Epithelial cell of proximal tubule (primary cell): ENCODE measurements around the gene NMS. TPM values are rescaled to one million over a fixed set of nuclear protein-coding genes. Genes with fewer than 3 reads are reported as not detected.

Source experiments
- DNase-seq: peaks from one replicate; pipeline ENCODE4 v3.0.0-alpha.2; 2011; ENCODE audit warnings: low read depth
- H3K4me3 ChIP-seq: 2 replicates; pipeline ENCODE4 v1.5.1; 2011; ENCODE audit warnings: low read depth, mild to moderate bottlenecking, low read length
- CTCF ChIP-seq: conservative IDR thresholded peaks from 2 replicates; pipeline ENCODE4 v1.5.1; 2012; ENCODE audit warnings: low read depth, mild to moderate bottlenecking, low read length
- total RNA-seq: library from RNA; depleted of rRNA; stranded (reverse); fragments of >200 nt; gene quantifications from 2 replicates; pipeline ENCODE4 v1.2.3, GENCODE V29; 2015

NMS gene
- total RNA-seq, 1 donor from 2014 or later, result not detected

- no peak for DNase-seq
- TF ChIP-seq CTCF, result no peak
- no peak overlapping the region for H3K4me3 ChIP-seq
Measured at GRCh38 chr2:100513650-100514049, 43.4 kb downstream of the NMS start.

- TF ChIP-seq CTCF, result no peak
- no peak for DNase-seq
- no peak overlapping the region for H3K4me3 ChIP-seq
Measured at GRCh38 chr2:100517556-100517955, 47.3 kb downstream of the NMS start.

GRCh38 chr2:100518801-100519200 lies 48.5 kb downstream of the NMS start:
- DNase-seq, result no peak
- no peak for TF ChIP-seq CTCF
- H3K4me3 ChIP-seq, result no peak overlapping the region

GRCh38 chr2:100520224-100520623 lies 49.9 kb downstream of the NMS start:
- TF ChIP-seq CTCF, result no peak
- no peak for DNase-seq
- H3K4me3 ChIP-seq, result no peak overlapping the region

- DNase-seq, result no peak
- no peak for TF ChIP-seq CTCF
- no peak overlapping the region for H3K4me3 ChIP-seq
Measured at GRCh38 chr2:100522430-100522829, 52.1 kb downstream of the NMS start.

GRCh38 chr2:100524331-100524730 lies 54.0 kb downstream of the NMS start:
- no peak for DNase-seq
- H3K4me3 ChIP-seq, result no peak overlapping the region
- no peak for TF ChIP-seq CTCF

GRCh38 chr2:100526868-100527267 lies 56.6 kb downstream of the NMS start:
- H3K4me3 ChIP-seq, result no peak overlapping the region
- DNase-seq, result no peak
- TF ChIP-seq CTCF, result no peak
